ENCODE measurements around the gene SPCS1.

DNA sequence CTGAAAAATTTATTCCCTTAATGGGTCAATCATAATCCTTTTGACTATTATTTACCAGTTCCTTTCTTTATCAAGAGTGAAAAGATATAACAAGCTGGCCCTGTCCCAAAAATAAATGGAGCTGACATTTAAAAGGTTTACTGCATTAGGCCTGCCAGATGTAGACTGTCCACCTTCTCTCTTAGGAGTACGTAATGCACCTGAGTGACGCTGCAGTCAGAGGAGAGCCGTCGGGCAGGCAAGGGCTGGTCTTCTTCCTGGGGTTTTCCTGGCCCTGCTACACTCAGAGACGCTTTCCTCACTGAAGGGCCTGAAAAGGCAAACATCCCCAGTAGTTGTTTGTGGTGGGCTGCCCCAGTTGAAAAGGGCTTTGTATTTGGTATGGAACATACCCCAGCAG is 37.2 kb downstream of the SPCS1 start:
- TF ChIP-seq ZNF549 (tag by site-specific recombination; IDR thresholded peaks at IDR 0.05) (no peak), ZNF121 (tag by site-specific recombination; IDR thresholded peaks at IDR 0.05) (no peak)
- TF ChIP-seq, protein P1, sequence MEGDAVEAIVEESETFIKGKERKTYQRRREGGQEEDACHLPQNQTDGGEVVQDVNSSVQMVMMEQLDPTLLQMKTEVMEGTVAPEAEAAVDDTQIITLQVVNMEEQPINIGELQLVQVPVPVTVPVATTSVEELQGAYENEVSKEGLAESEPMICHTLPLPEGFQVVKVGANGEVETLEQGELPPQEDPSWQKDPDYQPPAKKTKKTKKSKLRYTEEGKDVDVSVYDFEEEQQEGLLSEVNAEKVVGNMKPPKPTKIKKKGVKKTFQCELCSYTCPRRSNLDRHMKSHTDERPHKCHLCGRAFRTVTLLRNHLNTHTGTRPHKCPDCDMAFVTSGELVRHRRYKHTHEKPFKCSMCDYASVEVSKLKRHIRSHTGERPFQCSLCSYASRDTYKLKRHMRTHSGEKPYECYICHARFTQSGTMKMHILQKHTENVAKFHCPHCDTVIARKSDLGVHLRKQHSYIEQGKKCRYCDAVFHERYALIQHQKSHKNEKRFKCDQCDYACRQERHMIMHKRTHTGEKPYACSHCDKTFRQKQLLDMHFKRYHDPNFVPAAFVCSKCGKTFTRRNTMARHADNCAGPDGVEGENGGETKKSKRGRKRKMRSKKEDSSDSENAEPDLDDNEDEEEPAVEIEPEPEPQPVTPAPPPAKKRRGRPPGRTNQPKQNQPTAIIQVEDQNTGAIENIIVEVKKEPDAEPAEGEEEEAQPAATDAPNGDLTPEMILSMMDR (tag by site-specific recombination; IDR thresholded peaks at IDR 0.05) = no peak

All from HEK293 (cell line).